PFSK-1 (cell line): ENCODE measurements around the gene CTXN2.

Experiments
- FOXP2 ChIP-seq: optimal IDR thresholded peaks from 2 replicates; pipeline ENCODE3; 2011; ENCODE audit warnings: borderline replicate concordance, control low read depth, inconsistent platforms; ENCODE audit not compliant: insufficient read depth; ENCODE audit errors: extremely low read length, extremely low read depth
- POLR2AphosphoS5 ChIP-seq: IDR thresholded peaks from 2 replicates; pipeline ENCODE4 v1.6.1; 2012; ENCODE audit warnings: low read depth, mild to moderate bottlenecking, control low read depth, low read length, moderate library complexity
- SIN3A ChIP-seq: IDR thresholded peaks from 2 replicates; pipeline ENCODE4 v1.6.1; 2012; ENCODE audit warnings: mild to moderate bottlenecking, low read length, moderate library complexity, borderline replicate concordance; ENCODE audit not compliant: insufficient read depth
- TAF1 ChIP-seq: IDR thresholded peaks from 2 replicates; pipeline ENCODE4 v1.6.1; 2012; ENCODE audit warnings: low read length, control low read depth, borderline replicate concordance; ENCODE audit not compliant: insufficient read depth
- TF ChIP-seq, protein P1 (sequence below), 2 experiments: IDR thresholded peaks; 2 replicates each; pipeline versions ENCODE4 v1.6.1 to v1.8.0; 2011 to 2012; ENCODE audit warnings: low read depth in 2 of 2, low read length in 2 of 2, control low read depth in 1 of 2, inconsistent platforms in 1 of 2, mild to moderate bottlenecking in 1 of 2, moderate library complexity in 1 of 2; ENCODE audit not compliant: insufficient read depth in 1 of 2

CTXN2 gene

DNA sequence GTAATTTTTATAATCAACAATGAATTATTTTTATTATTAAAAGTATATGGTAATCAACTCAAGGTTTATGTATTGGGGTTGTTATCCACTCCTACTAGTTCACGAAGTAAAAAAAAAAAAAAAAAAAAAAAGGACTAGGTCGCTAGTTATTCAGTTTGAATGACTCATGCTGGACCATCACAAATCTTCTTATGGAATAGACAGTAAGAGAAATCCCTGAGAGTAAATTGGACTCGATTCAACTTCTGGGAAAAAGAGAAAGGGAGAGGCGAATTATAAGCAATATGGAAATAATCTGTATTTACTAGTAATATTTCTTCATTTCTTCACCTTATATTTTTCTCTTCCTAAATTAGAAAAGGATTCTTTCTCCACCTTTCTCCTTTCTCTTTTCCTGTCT, 15.4 kb upstream of the CTXN2 start:
- TF ChIP-seq SIN3A (no peak), POLR2AphosphoS5 (no peak), FOXP2 (no peak), TAF1 (no peak)
- TF ChIP-seq, protein P1, sequence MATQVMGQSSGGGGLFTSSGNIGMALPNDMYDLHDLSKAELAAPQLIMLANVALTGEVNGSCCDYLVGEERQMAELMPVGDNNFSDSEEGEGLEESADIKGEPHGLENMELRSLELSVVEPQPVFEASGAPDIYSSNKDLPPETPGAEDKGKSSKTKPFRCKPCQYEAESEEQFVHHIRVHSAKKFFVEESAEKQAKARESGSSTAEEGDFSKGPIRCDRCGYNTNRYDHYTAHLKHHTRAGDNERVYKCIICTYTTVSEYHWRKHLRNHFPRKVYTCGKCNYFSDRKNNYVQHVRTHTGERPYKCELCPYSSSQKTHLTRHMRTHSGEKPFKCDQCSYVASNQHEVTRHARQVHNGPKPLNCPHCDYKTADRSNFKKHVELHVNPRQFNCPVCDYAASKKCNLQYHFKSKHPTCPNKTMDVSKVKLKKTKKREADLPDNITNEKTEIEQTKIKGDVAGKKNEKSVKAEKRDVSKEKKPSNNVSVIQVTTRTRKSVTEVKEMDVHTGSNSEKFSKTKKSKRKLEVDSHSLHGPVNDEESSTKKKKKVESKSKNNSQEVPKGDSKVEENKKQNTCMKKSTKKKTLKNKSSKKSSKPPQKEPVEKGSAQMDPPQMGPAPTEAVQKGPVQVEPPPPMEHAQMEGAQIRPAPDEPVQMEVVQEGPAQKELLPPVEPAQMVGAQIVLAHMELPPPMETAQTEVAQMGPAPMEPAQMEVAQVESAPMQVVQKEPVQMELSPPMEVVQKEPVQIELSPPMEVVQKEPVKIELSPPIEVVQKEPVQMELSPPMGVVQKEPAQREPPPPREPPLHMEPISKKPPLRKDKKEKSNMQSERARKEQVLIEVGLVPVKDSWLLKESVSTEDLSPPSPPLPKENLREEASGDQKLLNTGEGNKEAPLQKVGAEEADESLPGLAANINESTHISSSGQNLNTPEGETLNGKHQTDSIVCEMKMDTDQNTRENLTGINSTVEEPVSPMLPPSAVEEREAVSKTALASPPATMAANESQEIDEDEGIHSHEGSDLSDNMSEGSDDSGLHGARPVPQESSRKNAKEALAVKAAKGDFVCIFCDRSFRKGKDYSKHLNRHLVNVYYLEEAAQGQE (IDR thresholded peaks at IDR 0.05; ENCODE audit: insufficient read depth in 1 of 2, low read depth in 2 of 2, low read length in 2 of 2): no peak

DNA sequence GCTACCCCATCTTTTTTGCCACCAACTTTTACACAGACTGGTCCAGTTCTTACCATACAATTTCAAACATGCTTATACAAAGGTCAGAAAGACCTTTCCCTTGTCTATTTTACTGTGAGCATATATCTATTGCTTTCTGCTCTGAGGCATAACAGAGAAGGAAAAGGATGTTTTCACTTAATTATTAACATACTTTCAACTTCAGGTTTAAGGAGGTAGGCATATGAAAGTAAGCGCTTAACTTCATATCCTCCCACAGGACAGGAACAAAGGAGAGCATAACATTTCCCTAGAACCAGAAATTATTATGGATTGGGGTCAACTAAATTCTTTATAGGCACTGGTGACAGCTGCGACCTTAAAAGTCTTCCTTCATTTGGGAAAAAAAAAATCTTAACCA, 14.5 kb upstream of the CTXN2 start:
- TF ChIP-seq SIN3A (no peak), POLR2AphosphoS5 (no peak)
- TF ChIP-seq, protein P1 (IDR thresholded peaks at IDR 0.05; ENCODE audit: insufficient read depth in 1 of 2, low read depth in 2 of 2, low read length in 2 of 2): no peak

DNA sequence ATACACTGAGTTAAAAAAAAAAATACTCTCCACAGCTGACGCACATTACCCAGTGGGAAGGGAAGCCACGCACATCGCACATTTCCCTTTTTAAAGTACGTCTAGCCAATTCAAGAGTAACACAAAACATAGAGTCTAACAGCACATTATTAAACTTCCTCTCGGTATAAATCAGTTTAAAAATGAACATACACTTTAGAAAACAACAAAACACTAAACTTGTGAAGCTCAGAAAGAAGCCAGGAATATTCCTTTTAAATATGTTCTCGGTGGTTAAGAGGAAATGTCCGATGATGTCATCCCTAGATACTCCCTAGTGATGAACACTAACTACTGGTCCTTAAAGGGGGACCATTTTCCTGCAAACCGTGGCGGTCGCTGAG, 14.1 kb upstream of the CTXN2 start:
- TF ChIP-seq TAF1 (no peak), SIN3A (no peak), FOXP2 (no peak), POLR2AphosphoS5 (no peak)
- TF ChIP-seq, protein P1 (IDR thresholded peaks at IDR 0.05; ENCODE audit: insufficient read depth in 1 of 2, low read depth in 2 of 2, low read length in 2 of 2): no peak

DNA sequence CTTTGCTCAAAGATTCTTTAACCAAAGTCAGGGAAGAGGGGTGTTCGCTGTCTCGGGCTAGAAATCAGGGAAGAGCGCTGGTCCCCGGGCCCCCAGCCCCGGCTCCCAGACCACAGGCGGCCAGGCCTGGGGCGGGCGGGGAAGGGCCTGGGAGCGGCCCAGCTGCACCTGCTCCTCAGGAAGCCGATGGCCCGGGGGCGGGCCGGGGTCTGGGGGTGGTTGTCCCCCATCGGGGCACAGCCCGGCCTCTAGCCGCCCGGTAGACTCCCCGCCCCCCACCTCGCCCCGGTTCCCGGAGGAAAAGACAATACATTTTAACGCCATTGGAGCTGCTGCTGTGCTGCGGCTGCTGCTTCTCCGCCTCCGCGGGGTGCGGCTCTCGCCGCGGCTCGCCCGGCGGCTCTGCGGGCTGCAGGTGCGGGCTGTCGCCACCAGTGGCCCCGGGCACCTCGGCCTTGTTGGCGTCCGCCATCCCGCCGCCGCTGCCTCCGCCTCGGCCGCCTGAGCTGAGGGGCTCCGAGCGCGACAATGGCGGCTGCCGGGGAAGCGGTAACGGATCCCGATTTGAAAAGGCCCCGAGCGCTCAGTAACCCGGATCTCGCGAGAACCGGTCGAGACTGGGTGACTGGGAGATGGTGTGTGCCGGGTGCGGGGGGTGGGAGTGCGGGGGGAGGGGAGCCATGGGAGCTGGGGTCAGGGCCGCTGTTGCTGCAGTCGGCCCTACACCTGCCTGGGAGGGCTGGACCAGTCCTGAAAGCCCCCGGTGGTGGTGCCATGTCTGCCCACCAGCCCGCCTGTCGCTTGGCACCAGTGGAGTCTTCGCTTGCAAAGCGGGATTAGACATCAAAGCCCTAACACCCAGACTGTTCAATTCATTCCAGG, 13.5 kb upstream of the CTXN2 start, which contains the start of gene MYEF2:
MYEF2 (minus strand) TSS at position 530 of the 882 bp plus-strand sequence; CDS start at position 472, 58 bp downstream.
- peak; percentile 33 for TF ChIP-seq FOXP2
- peak; percentile 35; the same call in 1 of the 2 replicates for TF ChIP-seq POLR2AphosphoS5
- no peak for TF ChIP-seq TAF1

DNA sequence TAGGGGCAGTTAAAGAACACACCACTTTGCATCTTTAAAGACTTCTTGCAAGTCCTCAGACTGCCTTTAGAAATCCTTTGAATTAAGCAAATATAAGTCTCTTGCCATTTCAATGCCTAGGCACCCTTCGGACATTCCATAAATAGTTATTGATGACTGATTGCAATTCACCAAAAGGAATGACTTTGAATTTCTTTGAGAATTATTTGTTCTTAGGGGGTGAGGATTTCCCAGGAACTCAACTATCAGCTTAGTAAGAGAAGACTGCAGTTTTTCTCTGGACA, 12.9 kb upstream of the CTXN2 start:
- TF ChIP-seq SIN3A: no peak

DNA sequence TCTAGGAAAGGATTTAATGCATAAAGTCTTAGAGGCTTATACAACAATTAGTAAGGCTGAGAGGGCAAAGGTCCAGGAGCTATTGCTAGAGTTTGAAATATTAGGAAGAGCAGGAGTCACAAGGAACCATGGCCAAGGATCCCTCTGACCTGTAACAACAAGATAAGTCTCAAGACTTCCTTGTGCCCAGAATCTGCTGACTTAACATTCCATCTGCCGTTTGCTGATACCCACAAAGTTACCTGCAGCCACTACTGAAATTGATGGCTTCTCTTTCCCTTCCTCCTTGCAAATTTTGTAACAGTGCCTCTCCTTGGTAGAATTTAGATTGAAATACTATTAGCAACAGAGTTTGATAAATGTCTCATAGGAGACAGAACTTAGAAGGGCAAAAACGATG, 8.7 kb upstream of the CTXN2 start:
- no peak for TF ChIP-seq FOXP2
- TF ChIP-seq SIN3A: no peak
- TF ChIP-seq, protein P1 (IDR thresholded peaks at IDR 0.05; ENCODE audit: insufficient read depth in 1 of 2, low read depth in 2 of 2, low read length in 2 of 2): no peak
- no peak for TF ChIP-seq TAF1
- no peak for TF ChIP-seq POLR2AphosphoS5
